Gastrocnemius medialis (tissue), 4 donors: Measurements from ENCODE around the gene THAP12. TPM values are rescaled to one million over a fixed set of nuclear protein-coding genes. Genes with fewer than 3 reads are reported as not detected.

Experiments
- ATAC-seq, 2 donors: fragments of 150-250 bp; one replicate each; pipeline ENCODE4 v1.9.1; 2016
- DNase-seq, 2 donors: peaks; one replicate each; pipeline ENCODE4 v3.0.0-alpha.2; 2019
- H3K27ac ChIP-seq, 4 donors: fragments of 200-600 bp; sonication (generic); 1 replicate in 1 of 4; 2 replicates in 3 of 4; pipeline ENCODE4 v1.5.1; 2016 to 2018; ENCODE audit warnings: mild to moderate bottlenecking in 2 of 4, moderate library complexity in 1 of 4
- H3K27me3 ChIP-seq, 3 donors: fragments of 200-600 bp; sonication (generic) in 2 of 3; 1 replicate in 1 of 3; 2 replicates in 2 of 3; pipeline versions ENCODE4 v1.5.1 to v1.6.0; 2016 to 2019; ENCODE audit warnings: mild to moderate bottlenecking in 1 of 3, moderate library complexity in 1 of 3
- H3K36me3 ChIP-seq, 2 donors: fragments of 200-600 bp; sonication (generic) in 1 of 2; one replicate each; pipeline ENCODE4 v1.5.1; 2017 to 2018
- H3K4me1 ChIP-seq, 2 donors: fragments of 200-600 bp; sonication (generic) in 1 of 2; one replicate each; pipeline ENCODE4 v1.5.1; 2016 to 2017; ENCODE audit warnings: mild to moderate bottlenecking in 2 of 2
- H3K4me3 ChIP-seq, 4 donors: fragments of 200-600 bp; sonication (generic) in 3 of 4; 1 replicate in 1 of 4; 2 replicates in 3 of 4; pipeline ENCODE4 v1.5.1; 2016 to 2019; ENCODE audit warnings: mild to moderate bottlenecking in 2 of 4
- H3K9me3 ChIP-seq, 3 donors: fragments of 200-600 bp; sonication (generic) in 2 of 3; 1 replicate in 1 of 3; 2 replicates in 2 of 3; pipeline ENCODE4 v1.5.1; 2016 to 2019
- POLR2A ChIP-seq, 2 donors: fragments of 450-650 bp; IDR thresholded peaks; one replicate each; pipeline ENCODE4 v1.6.1; 2017; ENCODE audit warnings: antibody characterized with exemption in 2 of 2, mild to moderate bottlenecking in 2 of 2, moderate library complexity in 2 of 2
- in situ Hi-C, 4 donors: fragments of 200-750 bp; cut with MboI; loops; one replicate each; pipeline versions ENCODE4 v1.15.0 to v1.8.0; 2017; ENCODE audit warnings: low sequenced_read_pairs in 4 of 4
- intact Hi-C: fragments of 100-400 bp; cut with DNase I; formaldehyde crosslinking; loops from one replicate; pipeline ENCODE4 v1.15.1; 2023; ENCODE audit warnings: low total_unique reads
- total RNA-seq, 4 donors: library from RNA; depleted of rRNA; stranded (reverse); fragments of >200 nt; gene quantifications; one replicate each; pipeline versions ENCODE4 v1.1.0 to v1.2.3, GENCODE V29; 2016
- TF ChIP-seq, protein P1 (sequence below), 5 experiments: fragments of 450-650 bp in 3 of 5; fragments of 200-600 bp in 2 of 5; sonication (generic) in 2 of 5; IDR thresholded peaks in 4 of 5; conservative IDR thresholded peaks in 1 of 5; 1 replicate in 4 of 5; 2 replicates in 1 of 5; pipeline ENCODE4 v1.5.1; 2016 to 2019; ENCODE audit warnings: antibody characterized with exemption in 5 of 5, mild to moderate bottlenecking in 3 of 5, moderate library complexity in 3 of 5

Gene THAP12, protein sequence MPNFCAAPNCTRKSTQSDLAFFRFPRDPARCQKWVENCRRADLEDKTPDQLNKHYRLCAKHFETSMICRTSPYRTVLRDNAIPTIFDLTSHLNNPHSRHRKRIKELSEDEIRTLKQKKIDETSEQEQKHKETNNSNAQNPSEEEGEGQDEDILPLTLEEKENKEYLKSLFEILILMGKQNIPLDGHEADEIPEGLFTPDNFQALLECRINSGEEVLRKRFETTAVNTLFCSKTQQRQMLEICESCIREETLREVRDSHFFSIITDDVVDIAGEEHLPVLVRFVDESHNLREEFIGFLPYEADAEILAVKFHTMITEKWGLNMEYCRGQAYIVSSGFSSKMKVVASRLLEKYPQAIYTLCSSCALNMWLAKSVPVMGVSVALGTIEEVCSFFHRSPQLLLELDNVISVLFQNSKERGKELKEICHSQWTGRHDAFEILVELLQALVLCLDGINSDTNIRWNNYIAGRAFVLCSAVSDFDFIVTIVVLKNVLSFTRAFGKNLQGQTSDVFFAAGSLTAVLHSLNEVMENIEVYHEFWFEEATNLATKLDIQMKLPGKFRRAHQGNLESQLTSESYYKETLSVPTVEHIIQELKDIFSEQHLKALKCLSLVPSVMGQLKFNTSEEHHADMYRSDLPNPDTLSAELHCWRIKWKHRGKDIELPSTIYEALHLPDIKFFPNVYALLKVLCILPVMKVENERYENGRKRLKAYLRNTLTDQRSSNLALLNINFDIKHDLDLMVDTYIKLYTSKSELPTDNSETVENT
- 10 to 100 TPM; 24.5 to 35.3 (median 30.2) TPM for total RNA-seq

DNA sequence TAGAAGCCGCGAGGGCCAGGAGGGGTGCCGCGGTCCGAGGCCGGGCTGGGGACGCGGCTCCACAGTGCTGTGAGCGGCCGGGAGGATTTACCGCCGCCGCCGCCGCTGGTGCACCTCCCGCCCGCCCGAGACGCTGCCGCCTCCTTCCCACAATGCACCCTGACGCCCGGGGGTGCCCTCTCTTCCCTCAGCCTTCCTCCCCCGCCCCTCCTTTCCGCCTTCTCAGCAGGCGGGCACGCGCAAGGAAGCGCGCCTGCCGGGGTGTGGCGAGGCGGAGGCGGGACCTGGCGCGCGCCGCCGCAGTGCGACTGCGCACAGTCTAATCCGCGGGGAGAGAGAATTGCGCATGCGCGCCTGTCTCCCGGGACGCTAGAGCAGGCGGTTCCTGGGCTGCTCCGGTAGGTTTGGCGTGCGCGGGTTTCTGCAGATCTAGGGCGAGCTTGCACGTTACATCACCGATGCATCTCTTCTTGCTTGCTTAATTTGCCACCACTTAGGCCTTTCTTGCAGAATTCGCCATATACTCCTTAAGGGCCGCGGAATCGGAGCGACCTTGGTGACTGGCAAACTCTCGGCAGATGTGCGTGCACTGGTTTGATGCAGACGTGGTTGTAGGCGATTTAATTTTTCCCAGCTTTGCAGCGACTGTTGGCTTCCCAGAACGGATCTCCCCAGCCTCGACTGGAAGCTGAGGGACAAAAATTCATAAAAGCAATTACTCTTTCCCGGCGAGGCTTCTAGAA, at the start of gene THAP12, which contains the start of gene GVQW3:
Gene THAP12 (minus strand): TSS at position 156 of the 743 bp plus-strand sequence. CDS start 296 bp downstream, outside the sequence.
Gene GVQW3 (plus strand): TSS at position 347 of the 743 bp plus-strand sequence. CDS start 506 bp downstream, outside the sequence.
- Histone ChIP-seq H3K4me1 (peaks cover 35 to 36% of the 10 kb centered on the region in 2 donors), H3K9me3 (no peaks in the 10 kb centered on the region), H3K4me3 (peak within 1 kb of the TSS; percentile 64 to 92 (median 75)), H3K36me3 (no peaks in the 10 kb centered on the region), H3K27me3 (no peaks in the 10 kb centered on the region), H3K27ac (peak within 1 kb of the TSS; percentile 72 to 90 (median 83))
- in situ Hi-C loops (loop anchor here in 1 of 4 donors (5.0 kb wide), 1 partner anchor 61 kb away; no protein-coding TSS in a partner anchor), intact Hi-C loops (loop anchor here (1.0 kb wide), 2 partner anchors 63 to 174 kb away; no protein-coding TSS in a partner anchor)
- DNase-seq (peak; percentile 96 to 98), ATAC-seq (peak; percentile 95)
- TF ChIP-seq POLR2A (IDR thresholded peaks at IDR 0.05): peak; percentile 81 to 92
- TF ChIP-seq, protein P1, sequence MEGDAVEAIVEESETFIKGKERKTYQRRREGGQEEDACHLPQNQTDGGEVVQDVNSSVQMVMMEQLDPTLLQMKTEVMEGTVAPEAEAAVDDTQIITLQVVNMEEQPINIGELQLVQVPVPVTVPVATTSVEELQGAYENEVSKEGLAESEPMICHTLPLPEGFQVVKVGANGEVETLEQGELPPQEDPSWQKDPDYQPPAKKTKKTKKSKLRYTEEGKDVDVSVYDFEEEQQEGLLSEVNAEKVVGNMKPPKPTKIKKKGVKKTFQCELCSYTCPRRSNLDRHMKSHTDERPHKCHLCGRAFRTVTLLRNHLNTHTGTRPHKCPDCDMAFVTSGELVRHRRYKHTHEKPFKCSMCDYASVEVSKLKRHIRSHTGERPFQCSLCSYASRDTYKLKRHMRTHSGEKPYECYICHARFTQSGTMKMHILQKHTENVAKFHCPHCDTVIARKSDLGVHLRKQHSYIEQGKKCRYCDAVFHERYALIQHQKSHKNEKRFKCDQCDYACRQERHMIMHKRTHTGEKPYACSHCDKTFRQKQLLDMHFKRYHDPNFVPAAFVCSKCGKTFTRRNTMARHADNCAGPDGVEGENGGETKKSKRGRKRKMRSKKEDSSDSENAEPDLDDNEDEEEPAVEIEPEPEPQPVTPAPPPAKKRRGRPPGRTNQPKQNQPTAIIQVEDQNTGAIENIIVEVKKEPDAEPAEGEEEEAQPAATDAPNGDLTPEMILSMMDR (IDR thresholded peaks at IDR 0.05 in 4 of 5, conservative IDR thresholded peaks at IDR 0.05 in 1 of 5): peak in 1 of 5 experiments; percentile 18

DNA sequence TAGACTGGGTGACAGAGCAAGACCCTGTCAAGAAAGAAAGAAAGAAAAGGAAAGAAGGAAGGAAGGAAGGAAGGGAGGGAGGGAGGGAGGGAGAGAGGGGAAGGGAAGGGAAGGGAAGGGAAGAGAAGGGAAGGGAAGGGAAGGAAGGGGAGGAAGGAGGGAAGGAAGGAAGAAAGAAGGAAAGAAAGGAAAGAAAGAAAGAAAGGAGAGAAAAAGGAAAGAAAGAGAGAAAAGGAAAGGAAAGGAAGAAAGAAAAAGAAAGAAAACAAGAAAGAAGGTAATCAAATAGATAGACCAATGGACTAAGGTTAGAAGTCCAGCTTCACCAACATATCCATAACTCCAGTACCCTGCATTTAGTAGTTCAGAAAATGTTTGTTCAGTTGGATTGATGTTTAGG, 45.7 kb upstream of the THAP12 start:
- intact Hi-C loops: no loop called here
- in situ Hi-C loops: no loop called here
- DNase-seq (no peak), ATAC-seq (no peak)
- Histone ChIP-seq H3K4me1 (no peaks in the 10 kb centered on the region), H3K4me3 (no peak overlapping the region), H3K9me3 (no peaks in the 10 kb centered on the region), H3K27me3 (no peaks in the 10 kb centered on the region), H3K36me3 (no peaks in the 10 kb centered on the region), H3K27ac (no peak overlapping the region)
- TF ChIP-seq POLR2A (IDR thresholded peaks at IDR 0.05): no peak
- TF ChIP-seq, protein P1 (IDR thresholded peaks at IDR 0.05 in 4 of 5, conservative IDR thresholded peaks at IDR 0.05 in 1 of 5): no peak

DNA sequence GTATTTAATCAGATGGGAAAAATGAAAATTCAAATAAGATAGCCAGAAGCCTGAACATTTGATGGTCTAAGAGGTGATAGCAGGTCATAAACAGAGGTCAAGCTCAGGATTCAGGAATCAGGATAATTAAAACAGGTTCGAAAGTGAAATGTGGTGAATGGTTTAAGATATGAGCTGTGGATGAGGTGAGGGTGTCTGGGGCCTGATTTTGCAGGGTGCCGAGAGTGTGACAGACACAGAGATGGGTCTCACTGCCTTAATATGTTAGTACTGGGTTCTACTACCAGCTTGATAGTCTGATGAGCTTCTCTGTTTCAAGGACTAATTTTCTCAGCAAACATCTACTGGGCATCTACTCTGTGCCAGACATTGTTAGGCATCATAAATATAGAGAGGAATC, 44.0 kb upstream of the THAP12 start:
- TF ChIP-seq, protein P1 (IDR thresholded peaks at IDR 0.05 in 4 of 5, conservative IDR thresholded peaks at IDR 0.05 in 1 of 5): no peak
- no peak for TF ChIP-seq POLR2A (IDR thresholded peaks at IDR 0.05)
- Histone ChIP-seq H3K27ac (no peak overlapping the region), H3K9me3 (no peaks in the 10 kb centered on the region), H3K4me1 (no peaks in the 10 kb centered on the region), H3K4me3 (no peak overlapping the region), H3K36me3 (no peaks in the 10 kb centered on the region), H3K27me3 (no peaks in the 10 kb centered on the region)
- intact Hi-C loops: no loop called here
- no peak for ATAC-seq
- no peak for DNase-seq
- in situ Hi-C loops: no loop called here

DNA sequence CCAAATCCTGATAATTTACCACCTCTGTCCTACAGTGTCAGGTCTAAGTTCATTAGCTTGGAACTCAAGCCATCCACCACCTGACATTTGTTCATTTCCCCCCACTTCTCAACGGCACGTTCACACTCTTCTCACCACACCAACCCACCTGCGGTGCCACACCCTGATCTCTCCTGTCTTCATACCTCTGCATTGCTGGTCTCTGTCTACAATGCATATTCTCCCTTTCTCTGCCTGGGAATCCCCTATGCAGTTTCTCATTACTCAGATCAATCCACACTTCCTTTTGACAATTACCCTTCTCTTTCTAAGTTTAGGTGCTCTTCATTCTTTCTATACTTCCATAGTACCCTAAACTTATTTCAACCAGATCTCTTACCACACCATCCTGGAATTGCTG, 43.4 kb upstream of the THAP12 start:
- ATAC-seq (no peak), DNase-seq (no peak)
- Histone ChIP-seq H3K27ac (no peak overlapping the region), H3K9me3 (no peaks in the 10 kb centered on the region), H3K4me3 (no peak overlapping the region), H3K36me3 (no peaks in the 10 kb centered on the region), H3K27me3 (no peaks in the 10 kb centered on the region), H3K4me1 (no peaks in the 10 kb centered on the region)
- intact Hi-C loops: no loop called here
- TF ChIP-seq POLR2A (IDR thresholded peaks at IDR 0.05): no peak
- TF ChIP-seq, protein P1 (IDR thresholded peaks at IDR 0.05 in 4 of 5, conservative IDR thresholded peaks at IDR 0.05 in 1 of 5): no peak
- in situ Hi-C loops: no loop called here
